DMS153 (cell line): Measurements from ENCODE around the gene NSMCE3.

Experiments
- DNase-seq: peaks from one replicate; lab custom pipeline; 2025; lab: John Stamatoyannopoulos, UW

Gene NSMCE3

DNA sequence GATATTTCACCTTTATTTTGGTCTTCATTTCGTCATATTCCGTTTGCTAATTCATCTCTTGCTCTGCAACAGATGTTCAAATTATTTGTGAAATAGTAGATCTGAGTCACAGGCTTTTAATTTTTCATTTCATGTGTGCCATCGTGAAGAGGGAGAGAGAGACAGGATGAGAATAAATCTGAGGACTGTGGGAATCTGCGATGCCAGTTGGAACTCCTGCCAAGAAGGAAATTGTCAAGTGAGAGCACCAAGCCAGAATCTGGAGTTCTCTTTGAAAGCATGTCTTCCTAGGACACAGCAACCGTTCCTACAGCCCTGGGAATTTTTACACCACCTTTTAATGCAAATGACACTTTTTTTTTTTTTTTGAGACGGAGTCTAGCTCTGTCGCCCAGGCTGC lies 48.8 kb downstream of the NSMCE3 start:
- DNase-seq, result no peak

DNA sequence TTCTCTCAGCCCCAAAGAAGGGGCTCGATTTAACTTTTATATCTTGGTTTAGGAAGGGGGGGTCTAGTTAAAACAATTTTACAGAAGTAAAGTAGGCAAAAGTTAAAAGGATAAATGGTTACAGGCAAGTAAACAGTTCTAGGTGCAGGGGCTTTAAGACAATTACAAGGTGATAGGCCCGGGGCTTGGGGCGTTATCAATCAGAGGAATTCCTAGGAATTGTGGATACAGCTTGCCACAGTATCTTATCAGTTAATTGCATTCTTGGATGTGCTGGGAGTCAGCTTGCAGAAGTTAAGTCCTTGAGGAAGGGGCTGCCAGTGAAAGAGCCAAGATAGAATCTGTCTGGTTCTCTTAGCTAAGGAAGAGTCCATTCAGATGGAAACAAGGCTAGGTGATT lies 52.7 kb downstream of the NSMCE3 start:
- no peak for DNase-seq
